ENCODE results near the gene NFATC1.

DNA sequence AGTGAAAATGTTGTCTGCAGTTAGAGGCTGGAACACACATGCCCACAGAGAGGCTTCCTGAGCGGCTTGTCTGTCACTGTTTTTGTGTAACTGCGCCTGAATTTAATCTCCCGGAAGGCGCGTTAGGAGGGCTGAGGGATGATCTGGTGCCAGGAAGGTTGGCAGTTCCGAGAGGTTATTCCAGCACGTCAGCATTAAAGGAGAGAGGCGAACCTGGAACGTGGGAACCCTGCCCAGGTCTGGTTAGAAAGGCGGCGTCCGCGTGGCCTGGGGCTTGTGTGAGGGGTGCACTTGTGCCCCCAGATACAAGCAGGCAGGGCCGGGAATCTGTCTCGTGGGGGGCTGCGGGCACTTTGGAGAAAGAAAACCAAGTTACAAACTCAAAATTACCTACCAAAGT, 75.3 kb downstream of the NFATC1 start:
- TF ChIP-seq POLR2A (IDR thresholded peaks at IDR 0.05), result no peak
- TF ChIP-seq POLR2AphosphoS5 (IDR thresholded peaks at IDR 0.05), result no peak

Measured in suprapubic skin (tissue), 4 donors.